Endothelial cell of umbilical vein (primary cell): ENCODE measurements around the gene CELF2. TPM values are rescaled to one million over a fixed set of nuclear protein-coding genes. Genes with fewer than 3 reads are reported as not detected.

Source experiments
- BruUV-seq: library from RNA; stranded (reverse); fragments of 400-500 nt; replicated peaks from 2 replicates; lab custom pipeline; 2021; lab: Mats Ljungman, UMichigan
- CTCF ChIA-PET: fragments of 300-600, 350-600 bp; sonication (Branson Sonifier 250); formaldehyde crosslinking; loops from one replicate; lab custom pipeline; 2021; ENCODE audit warnings: antibody characterized with exemption, inconsistent platforms; lab: Charles Lee
- POLR2A ChIA-PET: fragments of 300-600, 350-600 bp; sonication (Branson Sonifier 250); formaldehyde crosslinking; loops from one replicate; lab custom pipeline; 2021; ENCODE audit warnings: antibody characterized with exemption, inconsistent platforms; lab: Charles Lee
- DNase-seq: peaks from one replicate; pipeline ENCODE4 v3.0.0-alpha.2; 2011; ENCODE audit warnings: low read depth, low spot score
- FAIRE-seq: peaks from 2 replicates; lab custom pipeline; 2011; peaks lifted over from hg19 to GRCh38; lab: Jason Lieb, UNC
- H2AFZ ChIP-seq: 2 replicates; pipeline ENCODE4 v1.6.0; 2012; ENCODE audit warnings: low read depth, low read length, control low read depth, inconsistent platforms
- H3K27ac ChIP-seq: 2 replicates; pipeline ENCODE4 v1.5.1; 2011; ENCODE audit warnings: low read depth, mild to moderate bottlenecking, control low read depth, low read length, moderate library complexity; ENCODE audit not compliant: insufficient read depth
- H3K27me3 ChIP-seq, 2 experiments: 2 replicates each; pipeline versions ENCODE4 v1.6.0 to v1.6.1; 2011; ENCODE audit warnings: low read length in 2 of 2, mixed read lengths in 1 of 2; ENCODE audit not compliant: control insufficient read depth in 2 of 2, insufficient read depth in 2 of 2
- H3K36me3 ChIP-seq, 2 experiments: 2 replicates in 1 of 2; 3 replicates in 1 of 2; pipeline ENCODE4 v1.5.1; 2011; ENCODE audit warnings: low read length in 2 of 2, mild to moderate bottlenecking in 1 of 2, moderate library complexity in 1 of 2; ENCODE audit not compliant: control insufficient read depth in 2 of 2, insufficient read depth in 2 of 2; ENCODE audit errors: extremely low read depth in 1 of 2
- H3K4me1 ChIP-seq: 3 replicates; pipeline ENCODE4 v1.5.1; 2011; ENCODE audit warnings: mild to moderate bottlenecking, low read length; ENCODE audit not compliant: control insufficient read depth, insufficient read depth; ENCODE audit errors: extremely low read depth
- H3K4me2 ChIP-seq: 2 replicates; pipeline ENCODE4 v1.6.1; 2011; ENCODE audit warnings: low read length, control low read depth, mixed read lengths; ENCODE audit not compliant: insufficient read depth
- H3K4me3 ChIP-seq, 3 experiments: fragments of 200-600 bp in 1 of 3; sonication (generic), shearing (Covaris generic) in 1 of 3; replicated peaks in 1 of 3; 2 replicates each; pipeline ENCODE4 v1.5.1; 2011 to 2016; ENCODE audit warnings: control low read depth in 3 of 3, low read length in 3 of 3, mild to moderate bottlenecking in 2 of 3, inconsistent platforms in 1 of 3, low read depth in 1 of 3, moderate library complexity in 1 of 3; ENCODE audit not compliant: insufficient read depth in 1 of 3
- H3K79me2 ChIP-seq: 2 replicates; pipeline ENCODE4 v1.6.0; 2012; ENCODE audit warnings: low read length, inconsistent platforms; ENCODE audit not compliant: control insufficient read depth, insufficient read depth
- H3K9ac ChIP-seq: replicated peaks from 2 replicates; pipeline ENCODE3; 2011; ENCODE audit warnings: low read length, control low read depth; ENCODE audit not compliant: insufficient read depth; ENCODE audit errors: extremely low read depth
- H3K9me1 ChIP-seq: replicated peaks from 3 replicates; pipeline ENCODE4 v1.6.0; 2011; ENCODE audit warnings: mild to moderate bottlenecking, low read length; ENCODE audit not compliant: control insufficient read depth, insufficient read depth; ENCODE audit errors: extremely low read depth
- H3K9me3 ChIP-seq: replicated peaks from 2 replicates; pipeline ENCODE4 v1.5.1; 2012; ENCODE audit warnings: low read length, inconsistent platforms; ENCODE audit not compliant: control insufficient read depth, insufficient read depth
- H4K20me1 ChIP-seq: replicated peaks from 2 replicates; pipeline ENCODE3; 2011; ENCODE audit warnings: mild to moderate bottlenecking, low read length; ENCODE audit not compliant: control insufficient read depth, insufficient read depth; ENCODE audit errors: extremely low read depth
- EZH2 ChIP-seq: IDR thresholded peaks from 2 replicates; pipeline ENCODE4 v1.6.1; 2012; ENCODE audit warnings: borderline replicate concordance, low read depth, mild to moderate bottlenecking, moderate library complexity, low read length, inconsistent platforms; ENCODE audit not compliant: severe bottlenecking
- FOS ChIP-seq: IDR thresholded peaks from 2 replicates; pipeline ENCODE4 v1.6.1; 2011; ENCODE audit warnings: mild to moderate bottlenecking, low read length, moderate library complexity, borderline replicate concordance; ENCODE audit not compliant: insufficient read depth
- GATA2 ChIP-seq: IDR thresholded peaks from 2 replicates; pipeline ENCODE4 v1.7.0; 2011; ENCODE audit warnings: low read depth, mild to moderate bottlenecking, moderate library complexity, mixed read lengths, low read length; ENCODE audit not compliant: insufficient read length, insufficient read depth
- JUN ChIP-seq: IDR thresholded peaks from 2 replicates; pipeline ENCODE4 v1.6.1; 2011; ENCODE audit warnings: borderline replicate concordance, low read depth; ENCODE audit not compliant: insufficient read length, insufficient read depth
- MYC ChIP-seq: IDR thresholded peaks from one replicate; pipeline ENCODE4 v1.6.1; 2011; ENCODE audit warnings: mild to moderate bottlenecking, low read depth, low read length
- POLR2A ChIP-seq: IDR thresholded peaks from 2 replicates; pipeline ENCODE4 v1.6.1; 2012; ENCODE audit warnings: low read depth, mild to moderate bottlenecking, control low read depth, low read length
- POLR2AphosphoS5 ChIP-seq: IDR thresholded peaks from 2 replicates; pipeline ENCODE4 v1.6.1; 2012; ENCODE audit warnings: low read depth, mild to moderate bottlenecking, control low read depth, low read length, moderate library complexity; ENCODE audit not compliant: insufficient read depth
- dilution Hi-C: fragments of 300-500 bp; cut with MboI; formaldehyde crosslinking; loops from one replicate; pipeline ENCODE4 v1.15.0; 2019; ENCODE audit warnings: low sequenced_read_pairs; ENCODE audit not compliant: extremely low pct_ligation_motif_present
- intact Hi-C: fragments of 100-400 bp; cut with micrococcal nuclease; formaldehyde crosslinking; loops from one replicate; pipeline ENCODE4 v1.10.0; 2022
- polyA plus RNA-seq, 4 experiments: library from polyadenylated mRNA; depleted of rRNA in 3 of 4; stranded (reverse) in 3 of 4; unstranded in 1 of 4; fragments of >200 nt; gene quantifications; 2 replicates each; pipeline versions ENCODE4 v1.2.1 to v1.2.3, GENCODE V29; 2011 to 2012; ENCODE audit warnings: missing spikeins in 1 of 4
- total RNA-seq: library from RNA; stranded (reverse); gene quantifications from 2 replicates; pipeline ENCODE4 v1.2.3, GENCODE V29; 2021
- TF ChIP-seq, protein P1 (sequence below), 2 donors: IDR thresholded peaks; 1 replicate in 1 of 2; 2 replicates in 1 of 2; pipeline ENCODE4 v1.5.1; 2011; ENCODE audit warnings: low read length in 2 of 2, mild to moderate bottlenecking in 2 of 2, moderate library complexity in 2 of 2, control low read depth in 1 of 2, inconsistent platforms in 1 of 2, low read depth in 1 of 2; ENCODE audit not compliant: insufficient read depth in 1 of 2; ENCODE audit errors: extremely low read depth in 1 of 2
- TF ChIP-seq, protein P2 (sequence below): IDR thresholded peaks from 2 replicates; pipeline ENCODE4 v1.6.1; 2011; ENCODE audit not compliant: insufficient read depth, insufficient read length

Gene CELF2
- total and polyA plus RNA-seq, 2 donors (not counting 3 experiments of a cell fraction or from before 2014, with no cell fraction given): 21.6 to 42.6 TPM

DNA sequence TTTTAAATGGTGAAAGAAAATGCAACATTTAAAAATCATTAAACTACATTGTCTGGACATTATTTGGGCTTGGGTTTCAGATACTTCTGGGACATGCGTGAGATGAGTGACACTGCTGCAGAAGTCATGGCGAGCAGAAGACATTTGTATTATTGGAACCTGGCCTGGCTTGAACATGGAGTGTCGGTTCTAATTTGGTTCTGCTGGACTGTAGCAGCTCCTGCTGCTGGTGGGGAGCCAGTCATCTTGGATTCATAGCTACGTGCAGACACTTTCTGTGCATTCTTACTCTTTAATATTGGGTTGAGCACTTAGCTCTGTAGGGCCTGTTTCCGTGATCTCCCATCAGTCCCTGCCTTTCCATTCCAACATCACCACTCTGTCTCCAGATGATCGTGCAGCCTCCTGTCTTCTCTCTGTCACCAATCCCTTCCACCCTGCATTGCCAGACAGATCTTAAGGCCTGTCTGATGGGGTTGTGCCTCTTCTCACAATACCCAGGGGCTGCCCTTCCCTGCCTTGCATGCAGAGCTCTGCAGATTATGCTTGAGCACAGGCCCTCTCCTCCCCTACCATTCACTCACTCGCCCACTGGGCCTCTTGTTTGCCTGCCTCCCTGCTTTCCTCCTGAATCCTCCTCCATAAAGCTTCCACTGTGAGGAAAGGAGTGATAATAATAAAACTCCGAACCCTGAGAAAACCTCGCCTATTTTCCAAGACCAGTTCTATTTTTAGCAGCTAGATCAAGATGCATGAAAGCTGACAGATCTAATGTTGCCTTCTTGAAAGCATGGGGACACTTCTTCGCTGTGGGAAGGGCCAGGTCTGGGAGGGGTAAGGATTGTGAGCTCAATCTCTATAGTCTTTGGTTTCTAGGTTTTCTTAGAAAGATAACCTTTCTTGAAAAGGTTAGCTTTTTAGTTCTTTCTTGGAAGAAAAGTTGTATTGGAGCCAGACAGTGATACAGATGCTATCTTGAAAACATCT is 32.9 kb downstream of the CELF2 start:
- no TSS peak for BruUV-seq
- Histone ChIP-seq H3K9me3 (no peaks in the 10 kb centered on the region), H3K9ac (no peak overlapping the region), H3K79me2 (no peaks in the 10 kb centered on the region), H3K36me3 (no peaks in the 10 kb centered on the region), H3K27me3 (no peaks in the 10 kb centered on the region), H3K9me1 (no peaks in the 10 kb centered on the region), H3K4me2 (no peak overlapping the region), H3K4me1 (peaks cover 3% of the 10 kb centered on the region), H3K4me3 (no peak overlapping the region), H3K27ac (no peak overlapping the region), H2AFZ (no peak overlapping the region), H4K20me1 (no peaks in the 10 kb centered on the region)
- no peak for DNase-seq
- TF ChIP-seq, protein P1, sequence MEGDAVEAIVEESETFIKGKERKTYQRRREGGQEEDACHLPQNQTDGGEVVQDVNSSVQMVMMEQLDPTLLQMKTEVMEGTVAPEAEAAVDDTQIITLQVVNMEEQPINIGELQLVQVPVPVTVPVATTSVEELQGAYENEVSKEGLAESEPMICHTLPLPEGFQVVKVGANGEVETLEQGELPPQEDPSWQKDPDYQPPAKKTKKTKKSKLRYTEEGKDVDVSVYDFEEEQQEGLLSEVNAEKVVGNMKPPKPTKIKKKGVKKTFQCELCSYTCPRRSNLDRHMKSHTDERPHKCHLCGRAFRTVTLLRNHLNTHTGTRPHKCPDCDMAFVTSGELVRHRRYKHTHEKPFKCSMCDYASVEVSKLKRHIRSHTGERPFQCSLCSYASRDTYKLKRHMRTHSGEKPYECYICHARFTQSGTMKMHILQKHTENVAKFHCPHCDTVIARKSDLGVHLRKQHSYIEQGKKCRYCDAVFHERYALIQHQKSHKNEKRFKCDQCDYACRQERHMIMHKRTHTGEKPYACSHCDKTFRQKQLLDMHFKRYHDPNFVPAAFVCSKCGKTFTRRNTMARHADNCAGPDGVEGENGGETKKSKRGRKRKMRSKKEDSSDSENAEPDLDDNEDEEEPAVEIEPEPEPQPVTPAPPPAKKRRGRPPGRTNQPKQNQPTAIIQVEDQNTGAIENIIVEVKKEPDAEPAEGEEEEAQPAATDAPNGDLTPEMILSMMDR (IDR thresholded peaks at IDR 0.05; ENCODE audit: extremely low read depth in 1 of 2, insufficient read depth in 1 of 2, low read depth in 1 of 2, low read length in 2 of 2): no peak
- TF ChIP-seq MYC (no peak), JUN (no peak), EZH2 (no peak), POLR2AphosphoS5 (no peak), FOS (no peak), POLR2A (no peak), GATA2 (no peak)
- TF ChIP-seq, protein P2, sequence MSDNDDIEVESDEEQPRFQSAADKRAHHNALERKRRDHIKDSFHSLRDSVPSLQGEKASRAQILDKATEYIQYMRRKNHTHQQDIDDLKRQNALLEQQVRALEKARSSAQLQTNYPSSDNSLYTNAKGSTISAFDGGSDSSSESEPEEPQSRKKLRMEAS: no peak
- CTCF ChIA-PET: interaction anchor here (1.9 kb wide), 1 partner anchor 15 kb away, joined by 8 read pairs; no protein-coding TSS in a partner anchor
- POLR2A ChIA-PET: interaction anchor here (0.7 kb wide), 1 partner anchor 24 kb away, joined by 3 read pairs; no protein-coding TSS in a partner anchor
- dilution Hi-C loops: no loop called here
- no peak for FAIRE-seq
- intact Hi-C loops: no loop called here
